ENCODE measurements around the gene LYZL4. TPM values are rescaled to one million over a fixed set of nuclear protein-coding genes. Genes with fewer than 3 reads are reported as not detected.

LYZL4 gene, protein sequence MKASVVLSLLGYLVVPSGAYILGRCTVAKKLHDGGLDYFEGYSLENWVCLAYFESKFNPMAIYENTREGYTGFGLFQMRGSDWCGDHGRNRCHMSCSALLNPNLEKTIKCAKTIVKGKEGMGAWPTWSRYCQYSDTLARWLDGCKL
- total RNA-seq, result not detected

- intact Hi-C loops (cut with DNase I), result no loop called here
- Histone ChIP-seq H3K4me1 (no peaks in the 10 kb centered on the region), H3K9me3 (no peaks in the 10 kb centered on the region), H3K9ac (ENCODE audit: low read depth in 2 of 2, low read length in 2 of 2) (no peak within 1 kb of the TSS), H3K36me3 (no peaks in the 10 kb centered on the region), H3K27me3 (no peaks in the 10 kb centered on the region), H3K4me3 (no peak within 1 kb of the TSS), H3K27ac (no peak within 1 kb of the TSS)
- no peak for TF ChIP-seq CTCF (IDR thresholded peaks at IDR 0.05)
- DNase-seq, result no peak
These were observed at the start of gene LYZL4 for GRCh38 chr3:42410370-42411131. Gene LYZL4 (minus strand): TSS chr3:42410610. CDS start chr3:42407251, 3,359 bp downstream.

GRCh38 chr3:42459151-42459550 is 48.7 kb upstream of the LYZL4 start:
- DNase-seq, result no peak
- no peak for TF ChIP-seq CTCF (IDR thresholded peaks at IDR 0.05)
- no peak overlapping the region for H3K27ac ChIP-seq
- no peaks in the 10 kb centered on the region for H3K36me3 ChIP-seq
- H3K9ac ChIP-seq (ENCODE audit: low read depth in 2 of 2, low read length in 2 of 2), result no peak overlapping the region
- H3K4me1 ChIP-seq, result no peaks in the 10 kb centered on the region
- H3K4me3 ChIP-seq, result no peak overlapping the region
- intact Hi-C loops (cut with DNase I), result no loop called here
- H3K9me3 ChIP-seq, result no peaks in the 10 kb centered on the region
- no peaks in the 10 kb centered on the region for H3K27me3 ChIP-seq

- no peak for TF ChIP-seq CTCF (IDR thresholded peaks at IDR 0.05)
- Histone ChIP-seq H3K4me1 (no peaks in the 10 kb centered on the region), H3K9ac (ENCODE audit: low read depth in 2 of 2, low read length in 2 of 2) (no peak overlapping the region), H3K4me3 (no peak overlapping the region), H3K36me3 (no peaks in the 10 kb centered on the region), H3K27ac (no peak overlapping the region), H3K27me3 (no peaks in the 10 kb centered on the region), H3K9me3 (no peaks in the 10 kb centered on the region)
- intact Hi-C loops (cut with DNase I), result no loop called here
- DNase-seq, result no peak
These were observed 45.8 kb upstream of the LYZL4 start for GRCh38 chr3:42456211-42456610.

- intact Hi-C loops (cut with DNase I), result no loop called here
- Histone ChIP-seq H3K4me1 (no peaks in the 10 kb centered on the region), H3K27ac (no peak overlapping the region), H3K9ac (ENCODE audit: low read depth in 2 of 2, low read length in 2 of 2) (no peak overlapping the region), H3K27me3 (no peaks in the 10 kb centered on the region), H3K9me3 (no peaks in the 10 kb centered on the region), H3K36me3 (no peaks in the 10 kb centered on the region), H3K4me3 (no peak overlapping the region)
- no peak for TF ChIP-seq CTCF (IDR thresholded peaks at IDR 0.05)
- DNase-seq, result no peak
These were observed 41.3 kb upstream of the LYZL4 start for GRCh38 chr3:42451546-42452230.

DNA sequence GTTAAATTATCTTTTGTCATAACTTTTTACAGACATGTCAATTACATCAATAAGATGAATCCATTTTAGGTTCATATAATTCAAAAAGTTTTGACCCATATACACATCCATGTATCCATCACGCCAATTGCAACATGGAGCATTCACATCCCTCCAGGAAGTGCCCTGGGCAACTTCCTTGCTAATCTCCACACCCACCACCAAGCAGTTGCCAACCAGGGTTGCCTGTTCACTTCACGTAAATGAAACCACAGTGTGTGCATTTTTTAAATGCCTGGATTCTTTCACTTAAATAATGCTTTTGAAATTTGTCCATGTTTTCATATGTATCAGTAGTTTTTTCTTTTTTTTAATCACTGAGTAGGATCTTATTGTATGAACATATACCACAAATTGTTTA is 40.7 kb upstream of the LYZL4 start:
- Histone ChIP-seq H3K27me3 (no peaks in the 10 kb centered on the region), H3K4me1 (no peaks in the 10 kb centered on the region), H3K9me3 (no peaks in the 10 kb centered on the region), H3K9ac (ENCODE audit: low read depth in 2 of 2, low read length in 2 of 2) (no peak overlapping the region), H3K36me3 (no peaks in the 10 kb centered on the region), H3K4me3 (no peak overlapping the region), H3K27ac (no peak overlapping the region)
- TF ChIP-seq CTCF (IDR thresholded peaks at IDR 0.05), result no peak
- DNase-seq, result no peak
- intact Hi-C loops (cut with DNase I), result no loop called here
